GM23248 (cell line): ENCODE results near the gene BCL2A1.

Experiments
- EZH2 ChIP-seq: fragments of 200-600 bp; sonication (generic); IDR thresholded peaks from 2 replicates; pipeline ENCODE4 v1.6.1; 2018; ENCODE audit warnings: antibody characterized with exemption, mild to moderate bottlenecking; ENCODE audit not compliant: insufficient read depth, poor library complexity, severe bottlenecking
- EZH2phosphoT487 ChIP-seq: fragments of 200-600 bp; sonication (generic); IDR thresholded peaks from 2 replicates; pipeline ENCODE4 v1.6.1; 2018; ENCODE audit warnings: antibody characterized with exemption, moderate library complexity, mild to moderate bottlenecking, low read depth; ENCODE audit not compliant: insufficient read depth

DNA sequence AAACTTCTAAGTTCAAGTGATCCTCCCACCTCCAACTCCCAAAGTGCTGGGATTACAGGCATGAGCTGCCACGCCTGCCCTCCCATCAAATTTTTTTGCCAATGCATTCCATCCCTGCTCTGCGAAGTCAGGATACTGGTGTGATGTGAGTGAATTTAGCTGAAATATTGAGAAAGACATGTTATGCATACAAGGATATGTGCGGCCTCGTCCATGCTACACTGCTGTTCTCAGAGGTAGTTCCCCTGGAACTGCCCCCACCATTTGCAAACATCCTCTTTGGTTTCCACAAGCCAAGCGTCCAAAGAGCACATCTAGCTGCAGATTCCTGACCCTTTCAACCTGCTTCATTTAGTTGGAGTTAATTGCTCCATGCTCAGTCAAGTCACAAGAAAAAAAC, 36.5 kb upstream of the BCL2A1 start:
- TF ChIP-seq EZH2 (no peak), EZH2phosphoT487 (no peak)
